Epithelial cell of esophagus (primary cell): ENCODE data around the gene MC1R.

Source experiments
- DNase-seq: peaks from one replicate; pipeline ENCODE4 v3.0.0; 2010; ENCODE audit warnings: low read depth
- H3K4me3 ChIP-seq: 2 replicates; pipeline ENCODE4 v1.5.1; 2011; ENCODE audit warnings: mild to moderate bottlenecking, low read length, control low read depth
- CTCF ChIP-seq: IDR thresholded peaks from 2 replicates; pipeline ENCODE4 v1.5.1; 2011; ENCODE audit warnings: low read depth, mild to moderate bottlenecking, low read length, control low read depth, inconsistent platforms; ENCODE audit not compliant: insufficient read depth; ENCODE audit errors: missing control alignments

Gene MC1R

GRCh38 chr16:89956505-89957215 lies 38.0 kb downstream of the MC1R start:
- no peak for TF ChIP-seq CTCF
- H3K4me3 ChIP-seq, result no peak overlapping the region
- no peak for DNase-seq

- no peak overlapping the region for H3K4me3 ChIP-seq
- TF ChIP-seq CTCF, result no peak
- DNase-seq, result no peak
Measured at GRCh38 chr16:89957216-89957785, 38.6 kb downstream of the MC1R start.

- H3K4me3 ChIP-seq, result no peak overlapping the region
- peak; percentile 17 for DNase-seq
- TF ChIP-seq CTCF, result no peak
Measured at GRCh38 chr16:89958068-89958467, 39.4 kb downstream of the MC1R start.

GRCh38 chr16:89958596-89958995 lies 39.9 kb downstream of the MC1R start:
- DNase-seq, result no peak
- TF ChIP-seq CTCF, result no peak
- no peak overlapping the region for H3K4me3 ChIP-seq

GRCh38 chr16:89960966-89961365 lies 42.3 kb downstream of the MC1R start:
- TF ChIP-seq CTCF, result no peak
- H3K4me3 ChIP-seq, result no peak overlapping the region
- DNase-seq, result no peak

- TF ChIP-seq CTCF, result no peak
- H3K4me3 ChIP-seq, result no peak overlapping the region
- DNase-seq, result no peak
Measured at GRCh38 chr16:89961920-89962319, 43.3 kb downstream of the MC1R start.
